ENCODE measurements around the gene FBXO24.
"Not testable (repeated sequence)": the region's sequence is repeated elsewhere in the genome, so short reads cannot be mapped to it uniquely, and the experiment has no call there.

The FBXO24 gene, protein sequence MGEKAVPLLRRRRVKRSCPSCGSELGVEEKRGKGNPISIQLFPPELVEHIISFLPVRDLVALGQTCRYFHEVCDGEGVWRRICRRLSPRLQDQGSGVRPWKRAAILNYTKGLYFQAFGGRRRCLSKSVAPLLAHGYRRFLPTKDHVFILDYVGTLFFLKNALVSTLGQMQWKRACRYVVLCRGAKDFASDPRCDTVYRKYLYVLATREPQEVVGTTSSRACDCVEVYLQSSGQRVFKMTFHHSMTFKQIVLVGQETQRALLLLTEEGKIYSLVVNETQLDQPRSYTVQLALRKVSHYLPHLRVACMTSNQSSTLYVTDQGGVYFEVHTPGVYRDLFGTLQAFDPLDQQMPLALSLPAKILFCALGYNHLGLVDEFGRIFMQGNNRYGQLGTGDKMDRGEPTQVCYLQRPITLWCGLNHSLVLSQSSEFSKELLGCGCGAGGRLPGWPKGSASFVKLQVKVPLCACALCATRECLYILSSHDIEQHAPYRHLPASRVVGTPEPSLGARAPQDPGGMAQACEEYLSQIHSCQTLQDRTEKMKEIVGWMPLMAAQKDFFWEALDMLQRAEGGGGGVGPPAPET

DNA sequence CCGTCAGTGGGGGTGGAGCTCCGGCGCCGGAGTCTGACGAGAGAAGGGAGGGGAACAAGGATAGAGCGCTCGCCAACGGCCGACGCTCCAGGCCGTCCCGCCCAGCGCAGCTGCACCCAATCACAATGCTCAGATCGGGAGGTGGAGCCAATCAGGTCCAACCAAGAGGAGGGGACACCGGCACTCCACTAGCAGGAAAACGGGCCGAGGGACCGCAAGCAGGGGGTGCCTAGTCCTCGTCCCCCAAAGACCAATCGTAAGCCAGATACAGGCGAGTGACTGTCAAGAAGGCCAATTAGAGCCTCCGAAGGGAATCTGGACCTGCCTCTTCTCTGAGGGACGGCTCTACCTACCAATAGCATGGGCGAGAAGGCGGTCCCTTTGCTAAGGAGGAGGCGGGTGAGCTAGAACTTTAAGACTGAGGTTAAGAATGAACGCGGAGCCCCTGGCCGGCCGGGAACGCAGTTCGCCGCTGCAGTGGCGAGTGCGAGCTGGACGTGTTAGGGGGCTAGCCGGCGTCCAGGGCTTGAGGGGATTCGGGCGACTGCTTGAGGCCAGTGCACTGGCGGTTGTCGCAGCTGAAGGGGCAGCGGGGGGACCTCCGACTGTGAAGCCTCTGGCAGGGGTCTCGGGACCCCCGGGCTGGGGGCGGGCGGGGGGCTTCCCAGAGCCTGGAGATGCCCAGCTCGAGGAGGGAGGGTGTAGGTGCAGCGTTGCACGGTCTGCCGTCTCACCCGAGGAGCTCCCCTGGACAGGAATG, at the start of gene FBXO24:
TSS of gene FBXO24 (plus strand) at position 63 of the 760 bp plus-strand sequence. CDS start at position 361, 298 bp downstream.
- peak; percentile 100 for DNase-seq (ENCODE audit: low read depth)

DNA sequence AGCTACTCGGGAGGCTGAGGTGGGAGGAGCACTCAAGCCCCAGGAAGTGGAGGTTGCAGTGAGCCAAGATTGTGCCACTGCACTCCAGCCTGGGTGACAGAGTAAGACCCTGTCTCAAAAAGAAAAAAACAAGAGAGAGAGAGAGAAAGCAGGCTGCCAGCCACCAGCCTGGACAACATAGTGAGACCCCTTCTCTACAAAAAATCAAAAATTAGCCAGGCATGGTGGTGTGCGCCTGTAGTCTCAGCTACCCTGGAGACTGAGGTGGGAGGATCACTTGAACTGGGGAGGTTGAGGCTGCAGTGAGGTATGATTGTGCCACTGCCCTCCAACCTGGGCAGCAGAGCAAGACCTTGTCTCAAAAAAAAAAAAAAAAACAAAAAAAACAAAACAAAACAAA, 49.4 kb upstream of the FBXO24 start:
- DNase-seq (ENCODE audit: low read depth): not testable (repeated sequence)

DNA sequence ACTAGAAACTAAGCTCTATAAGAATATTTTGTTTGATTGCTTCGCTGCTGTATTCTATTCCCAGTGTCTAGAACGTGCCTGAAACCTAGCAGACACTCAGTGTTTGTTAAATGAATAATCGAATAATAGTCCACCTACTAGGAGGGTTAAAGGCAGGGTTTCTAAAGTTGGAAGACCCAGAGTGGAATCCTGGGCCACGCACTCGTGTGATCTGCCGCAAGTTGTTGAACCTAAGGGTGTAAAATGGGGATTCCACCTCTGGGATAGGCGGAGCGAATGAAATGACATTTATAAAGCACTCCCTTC, 47.8 kb upstream of the FBXO24 start:
- no peak for DNase-seq (ENCODE audit: low read depth)

DNA sequence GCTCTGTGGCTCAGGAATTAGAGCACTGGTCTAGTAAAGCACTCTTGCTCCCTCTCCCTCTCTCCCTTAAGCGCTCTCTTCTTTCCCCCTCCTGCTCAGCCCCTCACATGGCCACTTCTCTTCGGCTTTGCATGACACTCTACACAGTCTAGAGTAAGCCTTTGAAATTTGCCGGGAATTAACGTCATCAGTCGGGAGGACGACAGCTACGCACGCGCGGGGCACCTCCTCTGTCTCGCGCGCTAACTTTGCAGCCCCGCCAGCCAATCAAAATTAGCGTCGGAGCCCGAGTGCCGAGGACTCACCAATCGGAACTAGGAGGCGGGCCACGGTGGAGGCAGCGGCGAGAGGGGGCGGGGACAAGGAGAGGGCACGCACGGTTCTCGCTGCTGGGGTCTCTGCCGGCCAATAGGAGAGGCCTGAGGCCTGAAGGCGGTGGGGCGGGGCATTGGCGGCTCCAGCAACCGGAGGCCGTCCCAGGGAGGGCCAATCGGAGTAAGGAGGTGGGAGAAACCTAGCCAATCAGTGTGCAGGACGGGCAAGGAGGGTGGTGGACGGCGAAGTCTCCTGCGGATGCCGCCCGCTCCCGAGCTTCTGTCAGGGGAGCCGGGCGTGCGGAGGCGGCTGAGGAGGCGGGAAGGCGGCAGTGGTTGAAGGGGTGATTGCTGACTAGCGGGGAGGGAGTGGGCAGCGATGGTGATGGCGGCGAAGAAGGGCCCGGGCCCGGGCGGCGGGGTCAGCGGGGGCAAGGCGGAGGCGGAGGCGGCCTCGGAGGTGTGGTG, 47.3 kb upstream of the FBXO24 start, which contains the start of gene AGFG2:
TSS of gene AGFG2 (plus strand) at position 550 of the 782 bp plus-strand sequence. CDS start at position 694, 144 bp downstream.
- DNase-seq (ENCODE audit: low read depth): peak; percentile 99

DNA sequence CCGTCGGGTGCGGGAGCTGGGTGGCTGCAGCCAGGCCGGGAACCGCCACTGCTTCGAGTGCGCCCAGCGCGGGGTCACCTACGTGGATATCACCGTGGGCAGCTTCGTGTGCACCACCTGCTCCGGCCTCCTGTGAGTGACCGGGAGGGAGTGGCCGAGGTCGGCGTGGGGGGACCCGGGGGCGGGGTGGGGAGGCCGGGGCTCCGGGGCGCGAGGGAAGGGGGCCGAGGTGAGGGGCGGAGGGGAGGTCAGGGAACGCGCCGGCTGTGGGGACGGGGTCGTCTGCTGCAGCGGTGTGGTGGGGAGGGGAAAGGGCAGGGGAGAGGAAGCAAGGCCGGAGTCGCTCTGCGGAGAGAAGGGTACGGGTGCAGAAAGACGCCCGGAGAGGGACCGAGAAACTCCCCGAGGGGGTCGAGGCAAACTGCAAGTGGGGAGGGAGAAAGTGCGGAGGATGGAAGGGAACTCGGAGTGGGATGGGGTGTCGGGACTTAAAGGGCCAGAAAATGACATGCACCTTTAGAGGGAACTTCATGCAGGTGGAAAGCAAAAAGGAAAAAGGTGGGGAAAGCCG, 46.6 kb upstream of the FBXO24 start:
- no peak for DNase-seq (ENCODE audit: low read depth)

DNA sequence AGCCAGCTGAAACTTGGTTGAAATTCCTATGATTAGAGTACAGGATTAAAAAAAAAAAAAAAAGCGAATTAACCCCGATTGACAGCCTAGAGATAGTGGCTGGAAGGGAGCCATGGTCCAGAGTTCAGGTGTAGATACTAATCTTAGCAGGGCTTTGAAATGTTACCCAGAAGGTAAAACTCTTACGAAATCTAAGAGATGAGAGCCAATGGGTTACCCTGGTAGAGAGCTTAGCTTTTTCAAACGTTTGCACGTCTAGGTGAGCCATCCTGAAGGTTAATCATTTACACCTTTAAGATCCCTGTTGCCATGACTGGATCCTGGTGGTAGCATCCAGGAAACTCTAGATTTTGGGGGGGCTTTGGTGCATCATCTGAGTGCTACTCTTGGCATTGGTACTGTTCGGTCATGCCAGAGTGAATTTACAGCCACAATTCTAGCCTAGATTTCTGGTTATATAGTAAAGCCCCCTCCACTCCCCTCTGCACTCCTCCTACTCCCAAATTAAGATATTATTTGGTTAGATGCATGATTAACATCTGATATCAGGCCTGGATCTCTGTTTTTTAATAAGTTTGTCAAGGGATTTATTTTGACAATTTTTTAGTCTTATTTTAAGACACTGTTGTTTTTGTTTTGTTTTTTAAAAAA, 45.9 kb upstream of the FBXO24 start:
- DNase-seq (ENCODE audit: low read depth): no peak

DNA sequence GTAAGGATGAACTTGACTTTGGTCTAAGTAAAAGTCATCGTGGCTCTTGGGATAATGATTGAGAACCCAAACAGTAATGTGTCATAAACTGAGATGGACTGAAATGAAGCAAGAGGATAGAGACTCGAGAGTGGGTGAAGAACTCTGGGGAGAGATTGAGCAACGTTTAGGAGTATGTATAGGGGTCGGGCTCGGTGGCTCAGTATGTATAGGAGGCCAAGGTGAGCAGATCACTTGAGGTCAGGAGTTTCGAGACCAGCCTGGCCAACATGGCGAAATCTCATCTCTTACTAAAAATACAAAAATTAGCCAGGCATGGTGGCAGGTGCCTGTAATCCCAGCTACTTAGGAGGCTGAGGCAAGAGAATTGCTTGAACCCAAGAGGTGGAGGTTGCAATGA, 44.8 kb upstream of the FBXO24 start:
- DNase-seq (ENCODE audit: low read depth): not testable (repeated sequence)

DNA sequence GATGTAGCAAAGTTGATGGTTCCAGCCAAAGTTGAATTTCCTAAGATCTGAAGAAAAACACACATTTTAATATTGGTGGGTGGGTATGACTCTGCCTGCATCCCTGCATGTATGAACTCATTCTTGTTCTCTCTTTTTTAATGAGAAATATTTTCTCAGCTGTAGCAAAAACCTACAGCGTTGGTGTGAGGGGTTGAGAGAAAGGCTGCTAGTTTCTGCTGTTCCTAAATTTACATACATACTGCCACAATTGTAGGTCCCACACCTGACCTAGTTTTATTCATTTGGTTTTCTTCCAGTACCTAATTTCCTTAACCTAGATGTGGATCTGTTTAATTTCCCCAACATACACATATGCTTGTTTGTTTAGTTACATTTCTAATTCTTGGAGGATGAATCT, 42.5 kb upstream of the FBXO24 start:
- DNase-seq (ENCODE audit: low read depth): no peak

DNA sequence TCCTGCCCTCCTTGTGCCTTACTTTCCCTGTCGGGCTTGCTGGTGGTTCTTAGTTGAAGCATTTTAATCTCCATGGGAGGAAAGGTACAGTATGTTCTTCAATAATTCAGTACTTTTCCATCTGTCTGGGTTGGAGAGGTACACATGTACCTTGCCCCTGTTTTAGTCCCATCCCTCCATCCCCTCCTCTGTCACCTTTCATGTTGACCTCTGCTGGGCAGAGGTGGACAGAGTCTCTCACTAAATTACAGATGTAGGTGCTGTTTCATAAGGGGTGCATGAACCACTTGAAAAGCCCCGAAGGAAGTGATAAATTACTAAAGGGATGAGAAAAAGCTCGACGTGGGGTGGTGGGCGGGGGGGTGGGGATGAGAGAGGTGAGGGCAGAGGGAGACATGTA, 41.7 kb upstream of the FBXO24 start:
- no peak for DNase-seq (ENCODE audit: low read depth)

DNA sequence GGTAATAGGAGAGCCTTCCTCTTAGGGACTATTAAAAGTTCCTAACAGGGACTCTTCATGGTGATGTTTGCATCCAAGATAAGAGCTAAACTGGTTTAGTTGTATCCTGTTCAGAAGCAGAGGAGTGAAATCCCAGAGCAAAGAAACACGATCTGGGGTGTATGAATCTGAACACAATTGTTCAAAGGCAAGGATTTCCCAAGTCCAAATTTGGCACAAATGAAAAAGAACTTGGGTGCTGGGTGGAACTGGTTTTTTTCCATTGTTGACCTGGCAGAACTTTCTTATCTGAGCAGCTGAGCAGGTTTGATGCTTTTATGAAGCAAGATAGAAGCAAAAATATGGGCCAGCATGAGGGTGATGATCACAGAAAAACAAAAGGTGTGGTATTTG, 41.2 kb upstream of the FBXO24 start:
- no peak for DNase-seq (ENCODE audit: low read depth)

DNA sequence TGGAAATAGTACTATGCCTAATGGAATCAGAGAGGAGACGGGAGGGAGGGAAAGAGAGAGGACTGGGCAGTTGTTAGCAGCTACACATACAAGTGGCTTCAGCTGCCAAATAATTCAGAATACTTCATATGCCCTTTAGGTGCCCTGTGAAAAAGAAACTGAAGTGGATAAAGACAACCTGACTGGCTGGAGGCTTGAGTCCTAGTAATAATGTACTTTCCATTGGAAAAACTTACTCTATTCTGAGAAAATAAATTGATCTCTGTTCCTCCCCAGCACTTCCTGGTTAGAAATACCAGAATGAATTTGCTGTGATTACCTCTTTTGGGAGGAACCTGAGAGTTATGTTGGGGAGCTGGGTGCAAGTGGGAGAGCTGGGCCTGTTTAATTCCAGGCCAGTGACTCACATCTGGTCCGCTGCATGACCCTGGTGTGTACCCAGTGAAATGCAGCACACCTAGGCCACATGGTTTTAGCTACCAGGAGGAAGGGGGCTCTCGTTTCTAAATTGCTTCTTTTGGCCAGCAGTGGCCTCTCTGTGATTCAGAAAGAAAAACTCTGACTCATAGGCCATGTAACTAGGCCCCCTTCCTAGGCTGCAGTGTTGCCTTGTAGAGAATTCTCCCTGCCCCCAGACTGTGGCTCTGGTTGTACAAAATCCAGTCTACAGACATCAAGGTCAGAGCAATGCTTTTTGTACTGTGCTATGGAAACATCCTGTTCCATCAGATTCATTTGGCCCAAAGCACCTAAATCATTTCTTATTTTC, 40.6 kb upstream of the FBXO24 start:
- peak; percentile 86 for DNase-seq (ENCODE audit: low read depth)

DNA sequence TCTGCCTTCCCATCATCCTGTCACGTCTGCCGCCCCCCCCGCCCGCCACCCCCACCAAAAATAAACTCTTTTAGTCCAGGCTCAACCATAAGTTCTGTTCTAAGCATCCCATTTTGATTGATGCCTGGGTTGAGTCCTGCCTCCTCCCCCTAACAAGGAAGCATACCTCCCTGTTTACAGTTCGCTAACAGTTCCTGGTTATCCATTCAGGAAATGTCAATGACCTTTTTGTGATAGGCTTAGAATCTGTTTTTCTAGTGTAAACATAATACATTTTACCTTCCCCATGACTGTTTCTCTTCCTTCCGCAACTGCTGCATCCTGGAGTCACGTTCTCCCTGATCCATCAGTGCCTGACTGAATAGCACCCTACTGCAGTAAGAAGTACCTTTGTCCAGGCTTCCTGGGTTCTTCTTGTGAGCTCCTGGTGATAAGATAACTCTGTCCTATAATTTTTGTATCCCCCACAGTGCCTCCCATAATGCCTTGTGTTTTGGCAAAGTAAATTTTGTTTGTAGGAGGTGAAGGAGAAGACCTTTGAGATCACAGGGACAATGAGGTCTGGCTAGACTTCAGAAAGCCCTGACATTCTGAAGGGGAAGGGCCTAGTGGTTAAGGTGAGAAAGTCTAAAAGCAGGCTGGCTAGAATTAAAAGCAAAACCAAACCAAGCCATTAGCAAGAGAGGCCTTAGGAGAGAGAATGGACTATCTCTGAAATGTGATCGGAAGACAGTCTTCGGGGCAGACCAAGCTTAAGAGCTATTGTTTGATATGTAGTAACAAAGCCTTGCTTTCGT, 39.8 kb upstream of the FBXO24 start:
- DNase-seq (ENCODE audit: low read depth): no peak

DNA sequence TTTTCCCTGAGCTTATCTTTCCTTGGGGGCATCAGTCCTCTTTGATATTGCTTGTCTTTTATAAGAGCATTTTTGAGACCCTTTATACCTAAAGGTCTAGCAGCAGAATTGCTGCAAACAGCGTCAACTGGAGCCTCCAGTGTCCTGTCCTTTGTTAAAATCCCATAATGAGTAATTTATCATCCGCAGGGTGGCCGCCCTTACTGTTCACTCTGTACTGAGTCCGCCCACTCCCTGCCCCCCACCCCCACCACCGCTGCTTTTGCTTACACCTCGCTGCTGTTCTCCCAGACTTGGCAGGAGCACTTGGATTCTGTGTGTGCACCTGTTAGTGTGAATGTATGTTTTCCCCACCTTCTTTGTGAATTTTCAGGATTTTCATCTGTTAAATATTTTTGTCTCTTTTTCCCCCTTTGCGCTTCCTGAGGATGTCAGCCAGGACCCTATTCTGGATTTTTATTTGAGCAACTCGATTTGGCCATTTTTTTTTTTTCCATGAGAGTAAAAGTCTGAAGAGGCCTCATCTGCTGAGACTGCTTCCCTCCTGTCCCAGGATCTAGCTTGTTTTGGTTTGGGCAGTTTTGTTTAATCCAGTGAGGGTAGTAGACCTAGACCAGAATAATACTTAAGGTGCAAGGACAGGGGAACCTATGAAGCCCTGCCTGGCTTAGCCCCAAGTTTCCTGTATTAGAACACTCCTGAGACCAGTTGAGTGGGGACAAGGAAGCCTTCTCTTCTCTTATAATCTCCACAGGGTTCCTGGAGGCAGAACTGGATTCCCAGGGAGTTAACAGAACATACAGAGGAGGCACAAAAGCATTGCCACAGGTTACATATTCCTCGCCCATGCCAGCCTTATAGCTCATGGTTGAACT, 39.0 kb upstream of the FBXO24 start:
- no peak for DNase-seq (ENCODE audit: low read depth)

DNA sequence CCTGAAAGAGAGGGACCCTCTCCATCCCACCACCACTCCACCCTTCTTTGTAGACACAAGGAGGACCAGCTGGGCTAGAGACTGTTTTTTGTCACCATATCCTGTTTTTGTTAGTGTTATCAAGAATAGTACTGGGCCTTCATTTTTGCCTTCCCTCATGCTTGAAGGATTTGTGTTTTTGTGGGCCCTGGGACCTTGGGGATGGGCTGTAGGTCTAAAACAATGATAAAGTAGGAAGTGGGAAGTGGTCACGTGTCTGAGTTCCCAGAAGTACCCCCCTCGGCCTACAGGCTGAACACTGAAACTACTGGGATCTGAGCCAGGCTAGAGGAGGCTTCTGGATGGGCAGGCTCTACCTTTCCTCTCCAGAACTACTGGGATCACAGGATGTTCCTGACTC, 38.3 kb upstream of the FBXO24 start:
- DNase-seq (ENCODE audit: low read depth): no peak

DNA sequence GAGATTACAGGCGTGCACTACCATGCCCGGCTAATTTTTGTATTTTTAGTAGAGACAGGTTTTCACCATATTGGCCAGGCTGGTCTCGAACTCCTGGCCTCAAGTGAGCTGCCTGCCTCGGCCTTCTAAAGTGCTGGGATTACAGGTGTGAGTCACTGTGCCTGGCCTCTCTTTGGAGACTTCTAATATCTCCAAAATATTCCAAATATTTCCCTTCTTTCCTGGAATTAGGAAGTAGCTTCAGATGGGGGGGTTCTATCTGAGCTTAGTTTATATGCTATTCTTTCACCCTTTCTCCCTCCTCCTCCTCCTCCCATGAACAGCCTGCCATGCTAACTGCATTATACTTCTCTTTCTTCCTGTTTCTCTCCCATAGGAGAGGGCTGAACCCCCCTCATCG, 37.7 kb upstream of the FBXO24 start:
- DNase-seq (ENCODE audit: low read depth): not testable (repeated sequence)

DNA sequence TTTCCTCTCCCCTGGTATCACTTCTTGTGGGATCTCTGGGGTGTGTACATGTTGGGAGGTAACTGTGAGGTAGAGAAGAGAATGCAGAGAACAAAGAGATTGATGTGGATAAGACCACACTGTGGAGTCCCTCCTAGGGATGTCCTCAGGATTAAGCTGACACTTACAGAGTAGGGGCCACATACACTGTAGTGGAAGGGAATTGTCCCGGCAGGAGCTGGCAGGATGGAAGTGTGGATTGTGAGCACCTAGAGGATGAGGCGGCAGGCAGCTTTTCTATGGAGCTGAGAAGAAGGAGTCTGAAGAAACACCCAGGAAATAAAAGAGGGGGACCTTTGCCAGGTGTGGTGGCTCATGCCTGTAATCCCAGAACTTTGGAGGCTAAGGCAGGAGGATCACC, 33.6 kb upstream of the FBXO24 start:
- no peak for DNase-seq (ENCODE audit: low read depth)

DNA sequence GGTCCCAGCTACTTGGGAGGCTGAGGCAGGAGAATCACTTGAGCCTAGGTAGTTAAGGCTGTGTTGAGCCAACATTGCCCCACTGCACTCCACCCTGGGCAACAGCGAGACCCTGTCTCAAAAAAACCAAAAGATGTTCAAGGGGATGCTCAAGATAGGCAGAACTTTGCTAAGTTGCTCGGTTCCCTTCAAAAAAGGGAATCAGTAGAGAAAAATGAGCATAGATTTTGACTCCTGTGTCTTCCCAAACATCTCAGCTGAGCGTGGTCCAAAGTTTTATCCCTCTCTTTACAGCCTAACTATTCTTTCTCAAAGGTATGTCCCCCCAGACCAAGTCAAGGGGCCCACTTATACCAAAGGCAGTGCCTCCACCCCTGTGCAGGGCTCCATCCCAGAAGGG, 33.1 kb upstream of the FBXO24 start:
- DNase-seq (ENCODE audit: low read depth): no peak

DNA sequence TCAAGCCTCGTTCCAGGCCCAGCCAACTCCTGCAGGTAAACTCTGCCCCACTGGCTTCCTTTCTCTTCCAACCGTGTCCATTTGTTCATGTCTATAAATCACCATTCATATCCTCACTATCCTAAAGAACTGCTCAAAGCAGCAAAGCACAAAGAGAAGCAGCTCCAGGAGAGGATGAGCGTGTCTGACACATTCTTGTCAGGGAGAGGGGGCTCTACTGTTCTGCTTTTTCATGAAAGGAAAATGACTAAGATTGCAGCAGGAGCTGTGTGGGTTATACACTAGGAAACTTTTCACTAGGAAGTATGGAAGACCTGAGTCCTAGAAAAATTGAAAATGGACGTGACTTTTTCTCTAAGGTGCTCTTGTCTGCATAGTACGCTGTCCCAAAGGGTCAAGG, 30.4 kb upstream of the FBXO24 start:
- no peak for DNase-seq (ENCODE audit: low read depth)

DNA sequence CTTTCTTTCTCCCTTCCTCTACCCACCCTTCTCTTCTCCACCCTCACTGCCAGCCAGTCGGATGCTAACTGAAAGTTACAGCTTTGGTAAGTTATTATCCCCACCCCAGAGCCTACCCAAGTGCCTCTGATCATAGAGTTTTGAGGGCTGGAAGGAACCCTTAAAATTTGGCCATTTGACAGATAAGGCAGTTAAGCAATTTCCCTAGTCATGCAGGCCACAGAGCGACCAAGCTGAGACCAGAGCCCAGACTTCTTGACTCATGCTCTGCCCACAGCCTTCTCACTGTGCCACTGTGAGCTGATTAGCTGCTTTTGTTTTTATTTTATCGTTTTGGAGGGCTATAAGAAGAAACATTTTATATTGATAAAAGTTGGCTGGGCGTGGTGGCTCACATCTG, 29.6 kb upstream of the FBXO24 start:
- DNase-seq (ENCODE audit: low read depth): no peak

Measured in fibroblast of the conjunctiva (primary cell).